SK-N-MC (cell line): ENCODE measurements around the gene CKMT1A.
"Not testable (repeated sequence)": the region's sequence is repeated elsewhere in the genome, so short reads cannot be mapped to it uniquely, and the experiment has no call there.

Experiments
- EZH2 ChIP-seq: fragments of 200-600 bp; sonication (generic); IDR thresholded peaks from one replicate; pipeline ENCODE4 v1.6.1; 2017; ENCODE audit warnings: antibody characterized with exemption
- FOXP2 ChIP-seq: optimal IDR thresholded peaks from 2 replicates; pipeline ENCODE3; 2011; ENCODE audit warnings: mild to moderate bottlenecking, moderate library complexity; ENCODE audit not compliant: insufficient read depth; ENCODE audit errors: extremely low read length, control extremely low read depth
- POLR2AphosphoS5 ChIP-seq: IDR thresholded peaks from 2 replicates; pipeline ENCODE4 v1.6.1; 2012; ENCODE audit warnings: mild to moderate bottlenecking, low read depth, low read length, borderline replicate concordance

GRCh38 chr15:43746245-43746902 is 52.7 kb downstream of the CKMT1A start, which contains the start of gene PDIA3:
- not testable (repeated sequence) for TF ChIP-seq EZH2, FOXP2
- TF ChIP-seq POLR2AphosphoS5: peak; percentile 84
